Activated gamma-delta T cell (primary cell): ENCODE data around the gene VCAM1.
"Not testable (repeated sequence)": the region's sequence is repeated elsewhere in the genome, so short reads cannot be mapped to it uniquely, and the experiment has no call there.

Experiments
- DNase-seq: peaks from one replicate; lab custom pipeline; 2025; lab: John Stamatoyannopoulos, UW

Gene VCAM1

GRCh38 chr1:100778748-100779147 lies 59.2 kb downstream of the VCAM1 start:
- no peak for DNase-seq

- DNase-seq, result no peak
Measured at GRCh38 chr1:100780814-100781213, 61.3 kb downstream of the VCAM1 start.

- not testable (repeated sequence) for DNase-seq
Measured at GRCh38 chr1:100781728-100782127, 62.2 kb downstream of the VCAM1 start.

- no peak for DNase-seq
Measured at GRCh38 chr1:100782473-100783039, 63.0 kb downstream of the VCAM1 start.

GRCh38 chr1:100785470-100786052 lies 66.0 kb downstream of the VCAM1 start:
- no peak for DNase-seq

GRCh38 chr1:100786870-100787269 lies 67.3 kb downstream of the VCAM1 start:
- no peak for DNase-seq
